K562 (cell line): ENCODE data around the gene GRIK5. TPM values are rescaled to one million over a fixed set of nuclear protein-coding genes. Genes with fewer than 3 reads are reported as not detected.
A peak's percentile ranks its signal among the peaks of the same experiment; 100 is the strongest.

Experiments used
- CLOCK ChIP-seq: fragments of 250-450 bp; sonication (Bioruptor Pico); IDR thresholded peaks from 2 replicates; pipeline ENCODE4 v1.4.0; 2020; ENCODE audit warnings: mild to moderate bottlenecking, moderate library complexity, borderline replicate concordance
- CREB1 ChIP-seq, 2 experiments: sonication (generic) in 1 of 2; formaldehyde crosslinking in 1 of 2; IDR thresholded peaks; 2 replicates each; pipeline versions ENCODE4 v1.6.1 to v1.8.0; 2012 to 2022; ENCODE audit warnings: inconsistent platforms in 1 of 2, mild to moderate bottlenecking in 1 of 2, missing genetic modification reagents in 1 of 2, moderate library complexity in 1 of 2
- E2F8 ChIP-seq: fragments of 450-650 bp; IDR thresholded peaks from 2 replicates; pipeline ENCODE4 v1.7.1; 2018; ENCODE audit warnings: mild to moderate bottlenecking, low read depth; ENCODE audit not compliant: partially characterized antibody
- ETV6 ChIP-seq, 3 experiments: fragments of 150-350 bp in 1 of 3; sonication (generic) in 1 of 3; formaldehyde crosslinking in 1 of 3; IDR thresholded peaks; 2 replicates each; pipeline versions ENCODE4 v1.6.1 to v1.8.0; 2014 to 2022; ENCODE audit warnings: borderline replicate concordance in 2 of 3, low read depth in 2 of 3, antibody characterized with exemption in 1 of 3, low read length in 1 of 3, mild to moderate bottlenecking in 1 of 3, missing genetic modification reagents in 1 of 3
- FOXK2 ChIP-seq, 2 experiments: fragments of 450-650 bp; IDR thresholded peaks in 1 of 2; conservative IDR thresholded peaks in 1 of 2; 2 replicates each; pipeline ENCODE4 v1.6.1; 2016; ENCODE audit warnings: low read depth in 2 of 2, mild to moderate bottlenecking in 1 of 2
- MIER1 ChIP-seq: fragments of 450-650 bp; IDR thresholded peaks from 2 replicates; pipeline ENCODE4 v1.6.1; 2016; ENCODE audit warnings: antibody characterized with exemption, mild to moderate bottlenecking, low read depth
- NRF1 ChIP-seq, 2 experiments: fragments of 450-650 bp; IDR thresholded peaks in 1 of 2; conservative IDR thresholded peaks in 1 of 2; 2 replicates each; pipeline ENCODE4 v1.6.1; 2014; ENCODE audit warnings: mild to moderate bottlenecking in 2 of 2
- PHF21A ChIP-seq: fragments of 450-650 bp; IDR thresholded peaks from 2 replicates; pipeline ENCODE4 v1.6.1; 2017; ENCODE audit warnings: low read depth, borderline replicate concordance
- RBBP5 ChIP-seq: fragments of 200-600 bp; sonication (generic); IDR thresholded peaks from 2 replicates; pipeline ENCODE4 v1.6.1; 2012; ENCODE audit warnings: borderline replicate concordance, mild to moderate bottlenecking, low read length, control low read depth, inconsistent platforms; ENCODE audit not compliant: insufficient read depth, poor library complexity, severe bottlenecking
- RBM14 ChIP-seq: fragments of 200-400 bp; formaldehyde crosslinking; IDR thresholded peaks from 2 replicates; pipeline ENCODE4 v1.6.1; 2018; ENCODE audit warnings: low read depth, mild to moderate bottlenecking, low read length, moderate library complexity, borderline replicate concordance; ENCODE audit not compliant: insufficient read depth
- SIN3A ChIP-seq, 2 experiments: fragments of 150-350 bp in 1 of 2; IDR thresholded peaks; 2 replicates each; pipeline ENCODE4 v1.6.1; 2011 to 2016; ENCODE audit warnings: borderline replicate concordance in 2 of 2, low read depth in 2 of 2, low read length in 2 of 2, mild to moderate bottlenecking in 2 of 2, moderate library complexity in 2 of 2; ENCODE audit not compliant: control insufficient read depth in 1 of 2
- SMARCC2 ChIP-seq: fragments of 450-650 bp; IDR thresholded peaks from 2 replicates; pipeline ENCODE4 v1.6.1; 2017; ENCODE audit warnings: antibody characterized with exemption, moderate library complexity, mild to moderate bottlenecking, low read depth
- SMC3 ChIP-seq: conservative IDR thresholded peaks from 2 replicates; pipeline ENCODE4 v1.6.1; 2011; ENCODE audit warnings: low read depth, low read length, improper control_type of control experiment; ENCODE audit not compliant: insufficient read depth
- TBL1XR1 ChIP-seq, 2 experiments: IDR thresholded peaks; 2 replicates each; pipeline ENCODE4 v1.6.1; 2012; ENCODE audit warnings: improper control_type of control experiment in 2 of 2, low read length in 2 of 2, mild to moderate bottlenecking in 1 of 2
- TCF7L2 ChIP-seq: fragments of 150-350 bp; IDR thresholded peaks from 2 replicates; pipeline ENCODE4 v1.6.1; 2016; ENCODE audit warnings: low read depth, mild to moderate bottlenecking, low read length, moderate library complexity
- TFAM ChIP-seq: fragments of 250-450 bp; sonication (Bioruptor Pico); conservative IDR thresholded peaks from 2 replicates; pipeline ENCODE4 v1.5.0; 2021; ENCODE audit warnings: mild to moderate bottlenecking, moderate library complexity
- ZKSCAN8 ChIP-seq: fragments of 200-800 bp; sonication (Bioruptor generic); IDR thresholded peaks from 2 replicates; pipeline ENCODE4 v1.6.1; 2016; ENCODE audit warnings: missing genetic modification characterization, missing compliant biosample characterization
- ZNF384 ChIP-seq: IDR thresholded peaks from 2 replicates; pipeline ENCODE4 v1.6.1; 2012; ENCODE audit warnings: low read depth, low read length, improper control_type of control experiment
- ZNF408 ChIP-seq: fragments of 250-450 bp; sonication (Bioruptor Pico); IDR thresholded peaks from 2 replicates; pipeline ENCODE4 v1.4.0; 2020; ENCODE audit warnings: low read depth, mild to moderate bottlenecking, moderate library complexity
- ZNF589 ChIP-seq: fragments of 200-800 bp; sonication (Bioruptor generic); IDR thresholded peaks from 2 replicates; pipeline ENCODE4 v1.6.1; 2016; ENCODE audit warnings: low read depth, missing genetic modification characterization, missing compliant biosample characterization
- ZSCAN32 ChIP-seq: fragments of 450-650 bp; formaldehyde crosslinking; IDR thresholded peaks from 2 replicates; pipeline ENCODE4 v1.4.0; 2020; ENCODE audit warnings: mild to moderate bottlenecking, moderate library complexity
- polyA plus RNA-seq, 8 experiments: library from polyadenylated mRNA; depleted of rRNA in 4 of 8; stranded (reverse) in 5 of 8; unstranded in 3 of 8; fragments of >200 nt; fragmentation: Nextera tagmentation in 2 of 8; fragmentation: Illumina TruSeq in 1 of 8; extraction: Ambion mirVana in 2 of 8; extraction: Trizol in 1 of 8; gene quantifications; 2 replicates each; pipeline versions ENCODE4 v1.2.1 to v1.2.3, GENCODE V29; 2011 to 2014; ENCODE audit warnings: inconsistent platforms in 1 of 8, missing spikeins in 1 of 8
- total RNA-seq, 7 experiments: library from RNA; depleted of rRNA in 6 of 7; stranded (reverse); fragments of >200 nt in 6 of 7; fragmentation: Illumina TruSeq in 2 of 7; extraction: Trizol in 2 of 7; gene quantifications; 2 replicates each; pipeline versions ENCODE4 v1.2.1 to v1.2.3, GENCODE V29; 2011 to 2021; ENCODE audit warnings: low replicate concordance in 1 of 7

Gene GRIK5
- total and polyA plus RNA-seq, 9 of the 15 experiments (the other 6 are each of a cell fraction or from before 2014, with no cell fraction given) = 0.04 to 0.55 (median 0.27) TPM; not detected in 2

GRCh38 chr19:42075616-42076379 is 5.8 kb upstream of the GRIK5 start, which contains the start of gene ZNF574 (continued):
- TF ChIP-seq RBM14 (no peak), PHF21A (no peak), SMC3 (no peak), TCF7L2 (no peak), NRF1 (conservative IDR thresholded peaks at IDR 0.05 in 1 of 2, IDR thresholded peaks at IDR 0.05 in 1 of 2) (peak; percentile 83 to 86), ZNF589 (no peak), ETV6 (IDR thresholded peaks at IDR 0.05; ENCODE audit: borderline replicate concordance in 1 of 2, low read depth in 2 of 2, low read length in 1 of 2) (no peak), ETV6 (CRISPR knock-in tag; IDR thresholded peaks at IDR 0.05; ENCODE audit: borderline replicate concordance) (no peak), ZNF384 (no peak), CLOCK (CRISPR knock-in tag) (no peak), ZKSCAN8 (CRISPR knock-in tag) (no peak), E2F8 (no peak), RBBP5 (peak; percentile 70), TBL1XR1 (IDR thresholded peaks at IDR 0.05; ENCODE audit: low read length in 2 of 2) (no peak), ZNF408 (CRISPR knock-in tag) (no peak), ZSCAN32 (no peak), CREB1 (IDR thresholded peaks at IDR 0.05) (peak; percentile 74), CREB1 (CRISPR knock-in tag; IDR thresholded peaks at IDR 0.05) (peak; percentile 75), FOXK2 (conservative IDR thresholded peaks at IDR 0.05 in 1 of 2, IDR thresholded peaks at IDR 0.05 in 1 of 2; ENCODE audit: low read depth in 2 of 2) (peak; percentile 1 to 2; a peak in 2 of 4 replicates), MIER1 (no peak), TFAM (no peak), SMARCC2 (no peak), SIN3A (IDR thresholded peaks at IDR 0.05; ENCODE audit: borderline replicate concordance in 2 of 2, control insufficient read depth in 1 of 2, low read depth in 2 of 2, low read length in 2 of 2) (peak; percentile 32 to 58; a peak in 1 of 4 replicates)
